Renal pelvis (tissue), 4 donors: Measurements from ENCODE around the gene KRTAP2-3. TPM values are rescaled to one million over a fixed set of nuclear protein-coding genes. Genes with fewer than 3 reads are reported as not detected.
"Not testable (repeated sequence)": the region's sequence is repeated elsewhere in the genome, so short reads cannot be mapped to it uniquely, and the experiment has no call there.

Experiments
- DNase-seq: peaks from one replicate; pipeline ENCODE4 v3.0.0-alpha.2; 2013
- polyA plus RNA-seq, 3 donors: library from polyadenylated mRNA; unstranded; fragments of 120-200 nt; gene quantifications; one replicate each; pipeline ENCODE4 v1.2.1, GENCODE V29; 2013; ENCODE audit not compliant: insufficient read length in 3 of 3

KRTAP2-3 gene
- polyA plus RNA-seq, 3 donors, result not detected

- no peak for DNase-seq
Observed at GRCh38 chr17:41069031-41069430, 9.1 kb upstream of the KRTAP2-3 start.

GRCh38 chr17:41067281-41067680 lies 7.4 kb upstream of the KRTAP2-3 start:
- DNase-seq, result no peak

DNA sequence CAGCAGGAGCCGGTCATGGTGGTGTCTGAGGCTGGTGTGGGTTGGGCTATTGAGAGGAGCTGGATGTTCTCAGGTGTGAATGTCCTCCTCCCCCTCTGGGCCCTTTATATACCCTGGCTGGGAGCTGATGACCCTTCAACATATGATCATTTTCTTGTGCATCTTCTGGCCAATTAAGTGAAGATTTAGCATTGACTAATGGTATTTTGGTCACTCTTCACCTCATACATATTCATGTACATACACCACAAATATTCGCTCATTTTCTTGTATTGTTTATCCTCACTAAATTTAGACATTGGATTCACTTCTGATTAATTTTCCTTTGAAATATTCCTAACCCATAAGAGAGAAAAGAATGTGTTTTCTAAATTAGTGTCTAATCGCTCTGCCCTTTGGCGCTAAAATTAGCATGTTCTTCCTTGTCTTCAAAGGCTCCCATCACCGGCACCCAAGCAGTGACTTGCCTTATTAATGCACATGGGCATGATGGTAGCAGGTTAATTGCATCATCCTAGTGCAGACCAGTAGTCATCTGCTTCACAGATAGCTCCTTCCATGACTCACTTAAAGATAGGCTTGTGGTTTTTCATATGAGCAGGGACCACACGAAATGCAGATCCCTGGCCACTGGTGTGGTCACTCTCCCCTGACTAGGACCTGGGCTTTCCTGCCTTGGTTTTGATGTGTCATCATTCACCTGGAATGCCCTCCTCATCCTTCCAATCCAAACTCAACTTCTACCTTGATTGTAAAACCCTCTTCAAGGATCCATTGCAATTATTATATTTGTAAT lies 6.1 kb upstream of the KRTAP2-3 start, which contains the start of gene KRTAP2-4:
Gene KRTAP2-4 (minus strand): TSS at position 51 of the 796 bp plus-strand sequence. CDS start 34 bp downstream, at position 17.
- no peak for DNase-seq

- not testable (repeated sequence) for DNase-seq
Observed at GRCh38 chr17:41065016-41065689, 5.2 kb upstream of the KRTAP2-3 start.

DNA sequence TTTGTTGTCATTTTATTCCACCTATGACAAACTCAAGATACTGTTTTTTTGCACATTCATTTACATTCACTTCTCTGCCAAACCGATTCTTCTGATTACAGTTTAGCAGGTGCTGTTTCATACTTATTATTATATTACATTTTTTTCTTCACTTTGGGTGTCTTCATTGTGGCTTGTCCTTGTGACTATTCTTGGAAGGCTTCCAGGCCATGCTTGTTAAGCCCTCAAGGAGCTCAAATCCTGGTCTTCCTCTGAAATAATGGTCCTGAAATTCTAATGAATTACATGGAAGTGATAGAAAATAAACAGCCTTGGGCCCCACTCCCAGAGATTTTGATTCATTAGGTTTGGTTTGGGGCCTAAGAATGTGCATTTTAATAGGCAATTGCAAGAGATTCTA lies 4.4 kb upstream of the KRTAP2-3 start:
- no peak for DNase-seq

DNA sequence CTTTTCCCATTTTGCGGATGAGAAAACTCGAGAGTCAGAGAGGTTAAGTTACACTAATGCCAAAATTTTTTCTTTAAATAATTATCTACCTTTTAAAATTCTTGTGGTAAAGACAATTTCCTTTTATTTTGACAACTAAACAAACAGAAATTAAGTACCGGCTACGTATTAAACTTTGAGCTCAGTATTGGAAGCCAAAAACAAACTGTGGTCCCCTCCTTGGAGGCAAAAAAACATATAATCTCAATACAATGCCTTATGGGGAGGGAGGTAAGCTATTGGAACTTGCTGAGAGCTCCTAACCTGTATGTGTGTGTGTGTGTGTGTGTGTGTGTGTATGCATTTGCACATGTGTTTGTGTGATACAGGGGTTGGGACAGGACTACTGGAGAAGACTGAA lies 3.5 kb upstream of the KRTAP2-3 start:
- no peak for DNase-seq

DNA sequence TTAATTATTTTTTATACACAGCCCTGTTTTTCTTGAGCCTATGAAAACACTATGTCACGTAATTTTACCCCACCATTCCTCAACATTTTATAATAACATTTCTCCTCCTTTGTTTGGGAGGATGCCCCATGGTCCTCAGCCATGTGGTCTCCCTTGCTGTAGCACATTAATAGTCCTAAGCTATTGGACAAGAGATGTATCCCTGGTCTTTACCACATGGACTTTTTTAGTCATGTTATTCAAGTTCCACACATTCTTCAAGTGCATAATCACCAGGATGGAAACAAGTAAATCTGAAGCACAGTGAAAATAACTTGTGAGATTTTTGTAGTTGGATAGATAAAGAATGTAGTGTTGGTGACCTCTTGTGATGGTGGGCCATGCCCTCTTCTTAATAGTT lies 2.0 kb upstream of the KRTAP2-3 start:
- no peak for DNase-seq

DNA sequence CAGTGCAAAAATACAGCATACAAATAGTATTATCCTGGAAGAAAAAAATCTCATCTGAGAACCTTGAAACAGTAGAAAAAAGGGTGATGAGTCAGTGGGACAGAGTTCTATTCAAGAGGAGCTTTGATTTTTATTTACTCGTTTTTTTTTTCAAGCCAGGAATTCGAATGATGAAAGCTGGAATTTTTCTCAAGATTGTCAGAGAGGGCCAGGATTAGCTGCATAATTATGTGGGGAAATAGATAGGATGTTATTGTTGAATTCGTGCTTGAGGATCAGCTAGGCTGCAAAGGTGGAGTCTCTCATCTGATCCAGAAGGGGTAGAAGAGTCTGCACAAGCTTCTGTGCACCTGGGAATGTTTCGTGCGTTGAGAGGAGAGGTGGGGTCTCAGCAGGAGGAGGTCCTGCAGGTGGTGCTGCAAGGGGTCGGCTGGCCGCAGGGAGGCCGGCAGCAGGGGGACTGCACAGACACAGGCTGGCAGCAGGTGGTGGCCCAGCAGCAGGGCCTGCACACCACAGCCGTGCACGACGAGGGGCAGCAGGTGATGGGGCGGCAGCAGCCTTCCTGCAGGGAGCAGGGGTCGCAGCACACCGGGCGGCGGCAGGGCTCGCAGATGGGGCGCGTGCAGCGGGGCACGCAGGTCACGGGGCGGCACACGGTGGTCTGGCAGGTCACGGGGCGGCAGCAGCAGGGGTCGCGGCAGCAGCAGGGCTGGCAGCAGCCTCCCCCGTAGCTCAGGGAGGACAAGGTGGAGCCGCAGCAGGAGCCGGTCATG lies 450 bp downstream of the KRTAP2-3 start:
- DNase-seq, result not testable (repeated sequence)

GRCh38 chr17:41058741-41059140 lies 1.2 kb downstream of the KRTAP2-3 start:
- DNase-seq, result no peak

DNA sequence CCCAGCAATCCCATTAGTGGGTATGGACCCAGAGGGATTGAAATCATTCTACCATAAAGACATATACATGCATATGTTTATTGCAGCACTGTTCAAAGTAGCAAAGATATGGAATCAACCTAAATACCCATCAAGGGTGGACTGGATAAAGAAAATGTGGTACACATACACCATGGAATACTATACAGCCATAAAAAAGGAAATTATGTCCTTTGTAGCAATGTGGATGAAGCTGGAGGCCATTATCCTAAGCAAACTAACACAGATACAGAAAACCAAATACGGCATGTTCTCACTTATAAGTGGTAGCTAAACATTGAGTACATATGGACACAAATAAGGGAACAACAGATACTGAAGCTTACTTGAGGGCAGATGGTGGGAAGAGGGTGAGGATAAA lies 2.4 kb downstream of the KRTAP2-3 start:
- DNase-seq, result no peak

GRCh38 chr17:41055130-41055529 lies 4.8 kb downstream of the KRTAP2-3 start, which contains the start of gene KRTAP2-2:
KRTAP2-2 (minus strand) TSS chr17:41055230; CDS start chr17:41055211, 19 bp downstream.
- not testable (repeated sequence) for DNase-seq

GRCh38 chr17:41054556-41054955 lies 5.4 kb downstream of the KRTAP2-3 start:
- not testable (repeated sequence) for DNase-seq

- DNase-seq, result peak; percentile 22
Observed at GRCh38 chr17:41054025-41054424, 5.9 kb downstream of the KRTAP2-3 start.

- DNase-seq, result no peak
Observed at GRCh38 chr17:41052566-41052965, 7.3 kb downstream of the KRTAP2-3 start.

DNA sequence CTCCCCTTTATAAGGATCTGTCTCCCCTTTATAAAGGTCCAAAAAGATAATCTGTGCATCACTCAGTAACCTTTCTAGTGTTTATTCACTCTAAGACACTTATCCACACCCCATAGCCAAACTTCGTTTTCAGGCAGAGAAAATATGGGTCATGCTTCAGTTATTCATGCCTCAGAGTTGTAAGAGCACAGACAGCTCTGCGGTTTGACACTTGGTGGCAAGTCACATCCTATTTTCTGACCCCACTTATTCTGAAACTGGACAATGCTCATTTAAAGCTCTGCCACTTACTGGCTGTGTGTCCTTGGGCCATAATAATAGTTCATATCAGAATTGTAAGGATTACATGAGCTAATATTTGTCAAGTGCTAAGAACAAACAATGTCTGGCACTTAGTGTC lies 10.8 kb downstream of the KRTAP2-3 start:
- no peak for DNase-seq

GRCh38 chr17:41048441-41048840 lies 11.5 kb downstream of the KRTAP2-3 start:
- no peak for DNase-seq

- not testable (repeated sequence) for DNase-seq
Observed at GRCh38 chr17:41046735-41047465, 13.0 kb downstream of the KRTAP2-3 start, which contains the start of gene KRTAP2-1. KRTAP2-1 (minus strand) TSS chr17:41047316; CDS start chr17:41047267, 49 bp downstream.

DNA sequence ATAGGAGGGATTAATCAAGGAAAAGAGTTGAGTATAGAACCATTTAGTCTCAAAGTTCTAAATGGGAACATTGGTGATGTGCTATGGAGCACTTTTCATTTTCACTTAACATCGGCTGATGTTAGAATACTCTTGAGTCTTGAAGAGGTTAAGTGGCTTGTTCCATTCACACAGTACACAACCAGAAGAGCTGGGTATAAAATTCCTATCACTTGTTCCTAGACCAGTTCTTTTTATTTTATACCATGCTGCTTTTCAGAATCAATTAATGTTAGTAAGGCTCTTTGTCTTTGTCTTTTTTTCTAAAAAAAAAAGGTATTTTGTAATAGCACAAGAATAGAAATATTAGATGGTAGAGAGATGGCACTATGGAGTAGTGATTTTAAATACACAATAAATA lies 17.0 kb downstream of the KRTAP2-3 start:
- DNase-seq, result no peak

- not testable (repeated sequence) for DNase-seq
Observed at GRCh38 chr17:41040783-41041571, 18.9 kb downstream of the KRTAP2-3 start, which contains the start of gene KRTAP1-1. KRTAP1-1 (minus strand) TSS chr17:41041450; CDS start chr17:41041397, 53 bp downstream.

GRCh38 chr17:41037853-41038350 lies 22.0 kb downstream of the KRTAP2-3 start:
- no peak for DNase-seq
